SK-N-SH treated with all-trans-retinoic acid at 6 μM for 48 hours (cell line): Measurements from ENCODE around the gene POU3F3.

Source experiments
- CREB5 ChIP-seq: fragments of 250-450 bp; sonication (Bioruptor Pico); IDR thresholded peaks from 2 replicates; pipeline ENCODE4 v1.5.1; 2020; ENCODE audit warnings: low read depth, mild to moderate bottlenecking, moderate library complexity
- CSRNP3 ChIP-seq: fragments of 250-450 bp; sonication (Bioruptor Pico); IDR thresholded peaks from 2 replicates; pipeline ENCODE4 v1.5.1; 2021; ENCODE audit warnings: mild to moderate bottlenecking, moderate library complexity
- ESRRG ChIP-seq: fragments of 250-450 bp; sonication (Bioruptor Pico); IDR thresholded peaks from 2 replicates; pipeline ENCODE4 v1.6.1; 2021; ENCODE audit warnings: mild to moderate bottlenecking
- ISL1 ChIP-seq: fragments of 250-450 bp; sonication (Bioruptor Pico); IDR thresholded peaks from 2 replicates; pipeline ENCODE4 v2.1.2; 2022; ENCODE audit warnings: mild to moderate bottlenecking, moderate library complexity
- OSR1 ChIP-seq: fragments of 250-450 bp; sonication (Bioruptor Pico); IDR thresholded peaks from 2 replicates; pipeline ENCODE4 v1.8.0; 2022; ENCODE audit warnings: moderate library complexity, mild to moderate bottlenecking, inconsistent platforms
- PATZ1 ChIP-seq: fragments of 250-450 bp; sonication (Bioruptor Pico); IDR thresholded peaks from 2 replicates; pipeline ENCODE4 v1.8.0; 2020; ENCODE audit warnings: mild to moderate bottlenecking, moderate library complexity, borderline replicate concordance
- POU6F1 ChIP-seq: fragments of 250-450 bp; sonication (Bioruptor Pico); IDR thresholded peaks from 2 replicates; pipeline ENCODE4 v1.8.0; 2021; ENCODE audit warnings: low read depth, mild to moderate bottlenecking, moderate library complexity, borderline replicate concordance
- SNAI2 ChIP-seq: fragments of 250-450 bp; sonication (Bioruptor Pico); IDR thresholded peaks from 2 replicates; pipeline ENCODE4 v1.5.0; 2020; ENCODE audit warnings: mild to moderate bottlenecking, moderate library complexity
- TCF4 ChIP-seq: fragments of 250-450 bp; sonication (Bioruptor Pico); IDR thresholded peaks from 2 replicates; pipeline ENCODE4 v1.8.0; 2021; ENCODE audit warnings: mild to moderate bottlenecking, moderate library complexity, borderline replicate concordance
- TOX ChIP-seq: fragments of 250-450 bp; sonication (Bioruptor Pico); IDR thresholded peaks from 2 replicates; pipeline ENCODE4 v1.8.0; 2021; ENCODE audit warnings: mild to moderate bottlenecking, moderate library complexity, borderline replicate concordance
- ZFP3 ChIP-seq: fragments of 250-450 bp; sonication (Bioruptor Pico); IDR thresholded peaks from 2 replicates; pipeline ENCODE4 v1.5.0; 2020; ENCODE audit warnings: mild to moderate bottlenecking, moderate library complexity
- ZFP30 ChIP-seq: fragments of 450-650 bp; formaldehyde crosslinking; IDR thresholded peaks from 2 replicates; pipeline ENCODE4 v1.5.0; 2022; ENCODE audit warnings: mild to moderate bottlenecking, moderate library complexity
- ZNF565 ChIP-seq: fragments of 450-650 bp; formaldehyde crosslinking; conservative IDR thresholded peaks from 2 replicates; pipeline ENCODE4 v1.5.0; 2020; ENCODE audit warnings: low read depth, mild to moderate bottlenecking, moderate library complexity
- ZNF70 ChIP-seq: fragments of 450-650 bp; formaldehyde crosslinking; IDR thresholded peaks from 2 replicates; pipeline ENCODE4 v1.5.0; 2020; ENCODE audit warnings: mild to moderate bottlenecking, moderate library complexity

GRCh38 chr2:104863468-104864279 lies 9.8 kb downstream of the POU3F3 start:
- TF ChIP-seq PATZ1 (CRISPR knock-in tag) (no peak), ZNF565 (no peak), ZFP3 (CRISPR knock-in tag) (no peak), OSR1 (CRISPR knock-in tag) (no peak), CREB5 (no peak), SNAI2 (CRISPR knock-in tag) (no peak), TOX (CRISPR knock-in tag) (no peak), ZFP30 (CRISPR knock-in tag) (no peak), TCF4 (CRISPR knock-in tag) (no peak), POU6F1 (CRISPR knock-in tag) (no peak), CSRNP3 (no peak), ISL1 (no peak), ESRRG (CRISPR knock-in tag) (no peak), ZNF70 (CRISPR knock-in tag) (no peak)
